GM18517 (cell line): ENCODE results near the gene ANKS1B.
"Not testable (repeated sequence)": the region's sequence is repeated elsewhere in the genome, so short reads cannot be mapped to it uniquely, and the experiment has no call there.

ENCODE experiments used
- ATAC-seq: cut with Tn5 transposase; IDR thresholded peaks from one replicate; pipeline ENCODE4 v1.9.1; 2021; ENCODE audit warnings: mild to moderate bottlenecking, moderate library complexity; ENCODE audit not compliant: unreplicated experiment

ANKS1B gene

DNA sequence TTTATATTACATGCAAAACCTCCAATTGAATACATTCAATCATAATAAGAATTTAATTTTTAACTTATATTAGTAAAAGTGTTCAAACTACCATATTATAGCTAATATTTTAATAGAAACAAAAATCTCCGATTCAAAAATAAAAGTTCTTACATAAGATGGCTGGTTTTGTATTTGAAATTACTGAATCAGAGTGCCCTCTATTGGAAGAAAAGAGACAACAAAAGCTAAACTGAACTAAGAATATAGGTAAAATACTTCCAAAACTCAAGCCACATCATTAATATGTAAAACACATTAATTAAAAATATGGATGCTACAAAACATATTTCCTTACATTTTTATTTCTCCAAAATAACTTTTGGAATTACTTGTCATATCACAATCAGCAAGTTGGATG is 216.9 kb downstream of the ANKS1B start:
- no peak for ATAC-seq

DNA sequence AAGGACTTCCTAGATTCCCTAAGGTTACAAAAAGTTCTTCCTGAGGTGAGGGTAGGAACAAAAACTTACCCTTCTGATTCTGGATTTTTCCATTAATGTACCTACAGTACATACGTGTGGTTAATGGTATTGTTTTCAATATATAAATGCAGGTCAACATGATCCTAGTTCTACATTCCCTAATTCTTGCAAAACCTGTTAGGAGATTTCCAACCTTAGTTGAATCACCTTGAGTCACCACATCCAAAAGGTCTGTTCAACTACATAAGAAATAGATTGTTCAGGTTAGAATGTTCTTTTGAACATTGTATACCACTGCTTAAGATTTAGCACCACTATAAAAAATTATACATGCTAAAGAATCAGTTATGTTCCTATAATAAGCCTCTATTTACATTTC is 218.3 kb downstream of the ANKS1B start:
- ATAC-seq = no peak

DNA sequence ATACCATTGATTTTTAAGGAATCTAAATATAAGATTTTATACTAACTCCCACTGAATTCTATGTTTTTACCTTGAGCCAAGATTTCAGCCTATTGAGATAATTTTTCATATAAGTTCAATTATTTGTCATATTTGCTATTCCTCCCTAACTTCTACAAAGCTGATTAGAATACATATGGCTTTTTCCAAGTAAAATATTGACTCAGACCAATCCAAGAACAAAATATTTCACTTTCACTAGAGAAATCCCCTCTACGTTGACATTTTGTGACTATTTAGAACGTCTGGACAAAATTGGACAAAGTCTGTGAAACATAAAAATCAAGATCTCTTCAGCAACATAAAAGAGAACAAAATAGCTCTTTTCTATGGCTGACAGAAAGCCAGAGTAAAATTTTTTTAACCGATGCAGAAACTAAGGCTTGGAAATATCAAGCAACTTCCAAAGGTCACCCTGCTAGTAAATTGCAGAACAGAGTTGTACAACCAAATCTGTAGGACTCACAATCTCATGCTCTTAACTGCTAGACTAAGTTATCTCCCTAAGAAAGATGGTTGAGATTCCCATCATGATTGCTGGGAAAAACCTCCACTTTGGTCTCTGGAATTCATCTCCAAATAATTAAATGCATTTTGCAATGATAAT is 219.1 kb downstream of the ANKS1B start:
- no peak for ATAC-seq

DNA sequence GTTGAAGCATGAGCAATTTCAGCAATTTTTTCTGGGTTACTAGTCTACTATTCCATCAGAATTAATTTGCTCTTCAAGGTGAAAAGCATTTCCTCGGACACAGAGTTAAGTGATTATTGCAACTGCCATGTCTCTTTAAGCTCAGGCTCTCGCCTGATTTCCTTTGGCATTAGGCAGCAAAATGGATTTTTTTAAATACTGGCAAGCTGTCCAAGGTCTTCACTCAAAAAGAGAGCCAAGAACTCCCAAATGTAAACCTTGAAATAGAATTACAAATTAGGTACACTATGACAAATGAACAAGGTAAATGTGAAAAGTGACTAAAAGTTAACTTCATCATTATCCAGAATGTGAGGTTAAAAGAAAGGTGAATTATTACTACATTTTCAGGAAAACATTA is 225.3 kb downstream of the ANKS1B start:
- no peak for ATAC-seq

DNA sequence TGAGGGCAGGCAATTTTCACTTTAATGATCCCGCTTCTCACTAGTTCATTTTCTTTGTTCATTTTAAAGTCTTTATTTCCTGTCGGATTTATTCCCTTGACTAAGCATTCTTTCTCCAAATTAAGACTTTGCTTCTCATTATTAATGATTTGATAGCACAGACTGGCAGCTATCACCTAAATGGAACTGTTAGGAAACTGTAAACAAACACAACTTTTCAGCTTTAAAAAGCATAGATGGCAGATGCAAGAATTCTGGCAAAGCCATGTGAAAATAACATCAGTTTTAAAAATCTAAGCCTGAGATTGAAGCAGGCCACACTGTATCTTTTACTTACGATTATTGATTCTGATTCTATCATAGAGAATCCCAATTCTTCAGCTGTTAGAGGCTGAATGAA is 225.7 kb downstream of the ANKS1B start:
- ATAC-seq = no peak

DNA sequence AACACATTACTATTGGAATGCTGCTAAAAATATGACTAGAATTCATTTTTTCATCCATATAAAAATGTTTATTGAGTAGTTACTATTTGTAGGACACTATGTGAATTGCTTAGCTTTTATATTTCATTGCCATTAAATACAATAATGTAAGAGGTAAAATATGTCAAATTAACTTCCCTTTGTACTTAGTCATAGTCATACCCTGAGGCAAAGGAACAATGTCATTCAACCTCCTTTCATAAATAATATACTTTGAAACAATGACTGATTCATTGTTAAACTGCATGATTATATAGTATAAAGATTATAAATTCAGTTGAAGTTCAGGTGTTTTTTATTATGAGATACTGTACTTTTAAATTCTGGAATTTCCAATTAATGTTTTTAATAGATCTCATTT is 232.0 kb downstream of the ANKS1B start:
- no peak for ATAC-seq

DNA sequence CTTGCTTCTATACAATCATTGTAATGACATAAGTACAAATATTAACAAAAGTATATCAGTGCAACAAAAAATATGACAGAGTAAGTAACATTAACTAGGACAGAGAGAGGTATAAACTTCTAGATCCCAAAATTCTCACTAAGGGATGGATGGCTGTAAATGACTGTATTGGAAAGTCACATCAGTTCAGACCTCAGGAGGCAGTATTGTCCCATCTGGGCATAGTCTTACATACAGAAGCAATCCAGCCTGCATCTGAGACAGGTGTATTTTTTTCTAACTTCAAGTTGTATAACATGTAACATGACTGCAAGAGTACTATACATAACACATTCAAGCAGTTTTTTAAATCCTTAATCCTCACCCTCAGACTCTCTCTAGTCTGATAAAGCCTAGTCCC is 238.2 kb downstream of the ANKS1B start:
- ATAC-seq = no peak

DNA sequence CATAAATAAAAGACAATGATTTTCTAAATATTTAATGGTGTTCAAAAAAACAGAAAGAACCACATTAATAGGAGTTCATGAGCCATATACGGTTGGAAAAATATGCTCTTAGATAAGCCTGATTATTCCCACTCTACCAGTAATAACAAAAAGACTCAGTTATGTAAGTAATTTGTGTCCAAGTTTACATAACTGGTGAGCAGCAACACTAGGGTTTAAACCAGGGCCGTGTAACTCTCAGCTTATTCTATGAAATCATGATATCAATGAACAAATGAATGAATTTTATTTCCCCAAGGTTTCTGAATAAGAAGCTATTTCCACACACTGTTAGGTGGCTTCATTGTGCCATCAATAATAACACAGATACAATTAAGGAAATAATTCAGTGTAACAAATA is 238.8 kb downstream of the ANKS1B start:
- no peak for ATAC-seq

DNA sequence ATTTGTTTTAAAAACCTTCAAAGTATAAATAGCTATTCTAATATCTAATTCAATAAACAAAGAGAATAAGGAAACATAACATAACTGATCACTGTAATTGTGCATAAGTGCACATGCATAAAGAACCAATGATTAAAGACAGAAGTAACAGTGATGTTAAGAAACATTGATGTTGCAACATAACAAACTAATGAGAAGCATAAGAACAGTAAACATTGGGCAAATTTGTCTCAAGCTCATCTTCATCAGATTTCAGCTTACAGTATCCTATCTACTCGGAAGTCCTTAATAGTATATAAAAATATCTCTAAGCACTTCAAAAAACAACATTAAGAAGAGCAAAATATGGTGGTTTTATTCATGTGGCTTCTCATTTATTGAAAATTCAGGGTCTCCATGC is 239.6 kb downstream of the ANKS1B start:
- ATAC-seq = no peak

DNA sequence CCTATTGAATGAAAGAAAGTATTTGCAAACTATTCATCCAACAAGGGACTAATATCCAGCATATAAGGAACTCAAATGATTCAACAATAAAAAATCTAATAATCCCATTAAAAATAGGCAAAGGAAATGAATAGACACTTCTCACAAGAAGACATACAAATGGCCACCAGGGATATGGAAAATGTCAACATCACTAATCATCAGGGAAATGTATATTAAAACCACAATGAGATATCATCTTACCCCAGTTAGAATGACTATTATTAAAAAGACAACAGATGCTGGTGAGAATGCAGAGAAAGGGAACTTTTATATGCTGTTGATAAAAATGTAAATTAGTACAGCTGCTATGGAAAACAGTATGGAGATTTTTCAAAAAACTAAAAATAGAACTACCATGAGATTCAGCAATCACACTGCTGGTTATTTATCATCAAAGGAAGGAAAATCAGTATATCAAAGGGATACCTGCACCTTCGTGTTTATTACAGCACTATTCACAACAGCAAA is 247.9 kb downstream of the ANKS1B start:
- no peak for ATAC-seq

DNA sequence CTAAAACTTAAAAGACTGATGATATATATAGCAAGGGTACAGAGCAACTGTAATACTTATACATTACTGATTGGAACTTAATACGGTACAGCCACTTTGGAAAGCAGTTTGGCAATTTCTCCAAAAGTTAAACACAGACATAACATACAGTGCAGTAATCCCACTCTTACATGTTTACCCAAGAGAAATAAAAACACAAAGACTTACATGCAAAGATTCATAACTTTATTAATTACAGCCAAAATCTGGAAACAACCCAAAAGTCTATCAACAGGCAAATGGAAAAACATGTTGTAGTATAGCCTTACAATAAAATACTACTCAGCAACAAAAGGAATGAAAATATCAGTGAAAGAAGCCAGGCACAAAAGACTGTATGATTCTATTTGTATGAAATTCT is 252.6 kb downstream of the ANKS1B start:
- no peak for ATAC-seq

DNA sequence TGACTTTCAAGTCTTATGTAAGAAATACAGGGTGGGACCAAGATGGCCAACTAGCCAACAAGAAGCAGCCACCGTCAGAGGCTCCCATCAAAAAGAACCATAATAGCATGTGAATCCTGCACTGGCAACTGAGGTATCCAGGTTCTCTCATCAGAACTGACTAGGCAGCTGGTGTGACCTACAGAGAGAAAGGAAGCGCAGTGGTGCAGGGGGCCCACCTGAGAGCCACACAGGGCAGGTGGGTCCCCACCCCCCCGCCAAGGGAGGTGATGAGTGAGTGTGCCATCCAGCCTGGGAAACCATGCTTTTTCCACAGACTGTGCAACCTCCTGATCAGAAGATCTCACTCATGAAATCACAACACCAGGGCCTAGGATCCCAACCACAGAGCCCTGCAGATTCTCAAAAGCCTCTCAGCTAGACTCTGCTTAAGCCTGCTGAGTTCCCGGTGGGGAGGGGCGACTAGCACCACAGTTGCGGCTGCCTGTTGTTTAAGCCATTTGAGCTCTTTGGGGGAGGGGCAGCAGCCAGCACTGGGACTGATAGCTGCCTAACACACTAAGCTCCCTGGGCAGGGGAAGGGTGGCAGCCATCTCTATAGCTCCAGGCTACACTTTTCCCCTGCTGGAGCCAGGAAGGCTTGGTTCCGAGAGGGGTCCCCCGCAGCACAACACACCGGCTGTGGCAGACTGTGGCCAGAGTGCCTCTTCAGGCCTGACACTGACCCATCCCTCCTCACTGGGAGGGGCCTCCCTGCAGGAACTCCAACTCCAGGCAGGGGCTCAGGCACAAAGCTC is 261.8 kb downstream of the ANKS1B start:
- no peak for ATAC-seq

DNA sequence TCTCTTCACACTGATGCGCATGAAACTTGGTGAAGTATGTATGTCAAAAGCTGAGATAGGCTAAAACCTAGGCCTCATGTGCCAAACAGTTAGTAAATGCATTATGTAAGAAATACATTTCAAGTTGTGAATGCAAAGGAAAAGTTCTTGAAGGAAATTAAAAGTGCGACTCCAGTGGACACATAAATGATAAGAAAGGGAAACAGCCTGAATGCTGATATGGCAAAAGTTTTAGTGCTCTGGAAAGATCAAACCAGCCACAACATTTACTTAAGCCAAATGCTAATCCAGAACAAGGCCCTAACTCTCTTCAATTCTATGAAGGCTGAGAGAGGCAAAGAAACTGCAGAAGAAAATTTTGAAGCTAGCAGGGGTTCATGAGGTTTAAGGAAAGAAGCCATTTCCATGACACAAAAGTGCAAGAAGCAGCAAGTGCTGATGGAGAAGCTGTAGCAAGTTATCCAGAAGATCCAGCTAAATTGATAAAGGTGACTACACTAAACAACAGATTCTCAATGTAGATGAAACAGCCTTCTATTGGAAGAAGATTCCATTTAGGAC is 262.9 kb downstream of the ANKS1B start:
- ATAC-seq = no peak

DNA sequence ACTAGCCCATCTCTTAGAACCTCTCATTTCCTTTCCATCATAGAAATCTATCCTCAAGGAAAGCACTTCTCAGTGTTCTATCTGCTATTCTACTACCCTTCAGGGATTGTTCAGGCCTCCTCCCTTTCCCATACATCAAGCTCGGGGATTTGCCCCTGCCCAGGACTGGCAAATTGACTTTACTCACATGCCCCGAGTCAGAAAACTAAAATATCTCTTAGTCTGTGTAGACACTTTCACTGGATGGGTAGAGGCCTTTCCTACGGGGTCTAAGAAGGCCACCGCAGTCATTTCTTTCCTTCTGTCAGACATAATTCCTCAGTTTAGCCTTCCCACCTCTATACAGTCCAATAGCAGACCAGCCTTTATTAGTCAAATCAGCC is 264.7 kb downstream of the ANKS1B start:
- ATAC-seq = not testable (repeated sequence)

DNA sequence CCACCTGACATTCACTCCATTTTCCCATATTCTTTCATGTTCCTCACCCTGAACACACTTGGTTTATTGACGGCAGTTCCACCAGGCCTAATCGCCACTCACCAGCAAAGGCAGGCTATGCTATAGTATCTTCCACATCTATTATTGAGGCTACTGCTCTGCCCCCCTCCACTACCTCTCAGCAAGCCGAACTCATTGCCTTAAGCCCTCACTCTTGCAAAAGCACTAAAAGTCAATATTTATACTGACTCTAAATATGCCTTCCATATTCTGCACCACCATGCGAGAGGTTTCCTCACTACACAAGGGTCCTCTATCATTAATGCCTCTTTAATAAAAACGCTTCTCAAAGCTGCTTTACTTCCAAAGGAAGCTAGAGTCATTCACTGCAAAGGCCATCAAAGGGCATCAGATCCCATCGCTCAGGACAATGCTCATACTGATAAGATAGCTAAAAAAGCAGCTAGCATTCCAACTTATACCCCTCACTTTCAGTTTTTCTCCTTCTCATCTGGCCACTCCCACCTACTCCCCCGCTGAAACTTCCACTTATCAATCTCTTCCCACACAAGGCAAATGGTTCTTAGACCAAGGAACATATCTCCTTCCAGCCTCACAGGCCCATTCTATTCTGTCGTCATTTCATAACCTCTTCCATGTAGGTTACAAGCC is 265.2 kb downstream of the ANKS1B start:
- ATAC-seq = not testable (repeated sequence)

DNA sequence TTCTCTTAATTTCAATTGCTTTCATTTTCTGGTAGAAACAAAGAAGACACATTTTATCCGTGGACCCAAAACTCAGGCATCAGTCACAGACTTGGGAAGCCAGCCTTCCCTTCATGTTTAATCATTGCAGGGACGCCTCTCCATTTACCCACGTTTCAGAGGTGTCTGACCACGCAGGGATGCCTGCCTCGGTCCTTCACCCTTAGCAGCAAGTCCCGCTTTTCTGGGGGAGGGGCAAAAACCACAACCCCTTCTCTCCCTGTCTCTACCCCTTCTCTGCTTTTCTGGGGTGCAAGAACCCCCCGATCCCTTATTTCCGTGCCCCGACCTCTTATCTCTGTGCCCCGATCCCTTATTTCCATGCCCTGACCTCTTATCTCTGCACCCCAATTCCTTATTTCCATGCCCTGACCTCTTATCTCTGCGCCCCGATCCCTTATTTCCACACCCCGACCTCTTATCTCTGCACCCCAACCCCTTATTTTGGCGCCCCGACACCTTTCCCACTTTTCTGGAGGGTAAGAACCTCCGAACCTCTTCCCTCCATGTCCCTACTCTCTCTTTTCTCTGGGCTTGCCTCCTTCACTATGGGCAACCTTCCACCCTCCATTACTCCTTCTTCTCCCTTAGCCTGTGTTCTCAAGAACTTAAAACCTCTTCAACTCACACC is 268.8 kb downstream of the ANKS1B start:
- not testable (repeated sequence) for ATAC-seq

DNA sequence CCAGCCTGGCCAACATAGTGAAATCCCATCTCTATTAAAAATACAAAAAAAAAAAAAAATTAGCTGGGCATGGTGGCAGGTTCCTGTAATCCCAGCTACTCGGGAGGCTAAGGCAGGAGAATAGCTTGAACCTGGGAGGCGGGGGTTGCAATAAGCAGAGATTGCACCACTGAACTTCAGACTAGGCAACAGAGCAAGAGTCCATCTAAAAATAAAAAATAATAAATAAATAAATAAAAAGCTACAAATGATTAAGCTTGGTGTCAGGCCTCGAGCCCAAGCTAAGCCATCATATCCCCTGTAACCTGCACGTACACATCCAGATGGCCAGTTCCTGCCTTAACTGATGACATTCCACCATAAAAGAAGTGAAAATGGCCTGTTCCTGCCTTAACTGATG is 269.8 kb downstream of the ANKS1B start:
- not testable (repeated sequence) for ATAC-seq

DNA sequence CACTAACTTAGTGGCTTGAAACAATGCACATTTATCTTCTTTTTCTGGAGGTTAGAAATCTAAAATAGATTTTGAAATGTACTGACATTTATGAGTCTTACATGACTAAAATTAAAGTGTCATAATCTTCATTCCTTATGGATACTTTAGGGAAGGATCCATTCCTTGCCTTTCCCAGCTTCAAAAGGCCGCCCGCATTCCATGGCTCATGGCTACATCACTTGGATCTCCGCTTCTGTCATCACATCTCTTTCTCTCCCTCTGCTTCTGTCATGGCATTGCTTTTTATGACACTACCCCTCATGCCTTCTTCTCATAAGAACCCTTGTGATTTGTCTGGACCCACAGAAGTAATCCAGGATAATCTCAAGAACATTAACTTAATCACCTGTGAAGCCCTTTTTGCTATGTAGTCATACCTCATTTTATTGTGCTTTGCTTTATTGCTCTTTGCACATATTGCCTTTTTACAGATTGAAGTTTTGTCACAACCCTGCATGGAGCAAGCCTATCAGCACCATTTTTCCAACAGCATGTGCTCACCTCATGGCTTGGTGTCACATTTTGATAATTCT is 270.7 kb downstream of the ANKS1B start:
- no peak for ATAC-seq

DNA sequence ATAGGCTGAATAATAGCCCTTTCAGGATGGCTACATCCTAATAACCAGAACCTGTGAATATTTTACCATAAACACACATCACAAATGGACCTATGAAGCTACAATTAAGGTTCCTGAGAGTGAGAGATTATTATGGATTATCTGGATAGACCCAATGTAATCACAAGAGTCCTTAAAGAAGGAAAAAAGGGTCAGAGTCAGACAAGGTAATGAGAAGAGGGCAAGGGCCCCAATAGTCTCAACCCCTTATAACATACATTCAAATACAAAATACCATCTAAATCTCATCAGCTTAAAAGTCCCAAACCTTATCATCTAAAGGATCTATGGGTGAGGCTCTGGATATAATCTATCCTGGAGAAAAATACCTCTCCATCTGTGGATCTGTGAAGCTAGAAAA is 272.5 kb downstream of the ANKS1B start:
- ATAC-seq = no peak

DNA sequence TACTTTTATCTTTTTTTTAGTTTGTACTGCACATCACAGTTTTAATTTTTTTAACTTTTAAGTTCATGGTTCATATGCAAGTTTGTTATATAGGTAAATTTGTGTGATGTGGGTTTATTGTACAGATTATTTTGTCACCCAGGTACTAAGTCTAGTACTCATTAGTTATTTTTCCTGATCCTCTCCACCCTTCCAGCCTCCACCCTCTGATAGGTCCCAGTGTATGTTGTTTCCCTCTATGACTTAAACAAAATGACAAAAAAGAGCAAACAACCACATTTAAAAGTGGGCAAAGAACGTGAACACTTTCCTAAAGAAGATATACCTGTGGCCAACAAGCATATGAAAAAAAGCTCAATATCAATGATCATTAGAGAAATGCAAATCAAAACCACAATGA is 273.5 kb downstream of the ANKS1B start:
- no peak for ATAC-seq

DNA sequence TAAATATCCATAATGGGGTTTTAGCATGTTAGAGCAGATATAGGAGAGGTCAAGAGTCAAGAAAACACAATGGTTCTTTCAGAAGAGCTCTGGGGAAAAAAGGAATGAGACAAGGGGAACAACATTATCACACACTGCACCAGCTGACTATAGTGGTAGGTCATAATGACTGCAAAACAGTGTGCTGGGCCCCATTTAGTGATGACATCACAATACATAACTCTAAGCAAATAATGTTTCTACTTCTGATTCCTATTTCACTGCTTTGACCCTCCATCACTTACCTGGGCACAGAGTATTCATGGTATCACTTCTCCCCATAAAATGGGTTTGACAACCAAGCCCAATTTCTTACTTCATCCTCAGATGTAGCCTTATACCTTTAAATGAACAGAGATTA is 275.1 kb downstream of the ANKS1B start:
- ATAC-seq = no peak
